Osteocyte (in vitro differentiated cells): Measurements from ENCODE around the gene LVRN. TPM values are rescaled to one million over a fixed set of nuclear protein-coding genes. Genes with fewer than 3 reads are reported as not detected.

Experiments used
- DNase-seq: peaks from one replicate; pipeline ENCODE4 v3.0.0; 2021; ENCODE audit warnings: mixed read lengths; ENCODE audit not compliant: unreplicated experiment; ENCODE audit errors: extremely low spot score
- H3K27ac Mint-ChIP-seq: one replicate; pipeline ENCODE4 v1.8.0; 2021; ENCODE audit warnings: mild to moderate bottlenecking, mixed read lengths; ENCODE audit not compliant: unreplicated experiment
- H3K27me3 Mint-ChIP-seq: one replicate; pipeline ENCODE4 v1.8.0; 2021; ENCODE audit warnings: mixed read lengths; ENCODE audit not compliant: unreplicated experiment
- H3K36me3 Mint-ChIP-seq: one replicate; pipeline ENCODE4 v1.8.0; 2021; ENCODE audit warnings: mixed read lengths; ENCODE audit not compliant: unreplicated experiment
- H3K4me1 Mint-ChIP-seq: one replicate; pipeline ENCODE4 v1.8.0; 2021; ENCODE audit warnings: mixed read lengths; ENCODE audit not compliant: unreplicated experiment
- H3K4me3 Mint-ChIP-seq: one replicate; pipeline ENCODE4 v1.8.0; 2021; ENCODE audit warnings: mild to moderate bottlenecking, moderate library complexity, mixed read lengths; ENCODE audit not compliant: unreplicated experiment
- H3K9me3 Mint-ChIP-seq: one replicate; pipeline ENCODE4 v1.8.0; 2021; ENCODE audit warnings: mixed read lengths; ENCODE audit not compliant: unreplicated experiment
- CTCF ChIP-seq: fragments of 200-600 bp; sonication (generic); IDR thresholded peaks from 2 replicates; pipeline ENCODE4 v1.5.0; 2021; ENCODE audit warnings: antibody characterized with exemption, mild to moderate bottlenecking, moderate library complexity
- total RNA-seq: library from RNA; stranded (reverse); gene quantifications from 2 replicates; pipeline ENCODE4 v1.2.1, GENCODE V29; 2021

LVRN gene
- total RNA-seq, 1 donor from 2014 or later: 0.40 TPM

- peak overlapping the region; percentile 85 for H3K27ac Mint-ChIP-seq
- H3K36me3 Mint-ChIP-seq: no peaks in the 10 kb centered on the region
- H3K4me1 Mint-ChIP-seq: peaks cover 18% of the 10 kb centered on the region
- TF ChIP-seq CTCF: no peak
- peak overlapping the region; percentile 51 for H3K4me3 Mint-ChIP-seq
- no peaks in the 10 kb centered on the region for H3K9me3 Mint-ChIP-seq
- DNase-seq: no peak
- no peaks in the 10 kb centered on the region for H3K27me3 Mint-ChIP-seq
Observed at GRCh38 chr5:115941051-115941675, 21.1 kb upstream of the LVRN start.

- Mint-ChIP-seq H3K4me3 (no peak overlapping the region), H3K36me3 (no peaks in the 10 kb centered on the region), H3K27me3 (no peaks in the 10 kb centered on the region), H3K4me1 (peaks cover 12% of the 10 kb centered on the region), H3K27ac (no peak overlapping the region), H3K9me3 (no peaks in the 10 kb centered on the region)
- no peak for DNase-seq
- no peak for TF ChIP-seq CTCF
Observed at GRCh38 chr5:115944501-115944900, 17.8 kb upstream of the LVRN start.

GRCh38 chr5:115946655-115947054, 15.6 kb upstream of the LVRN start:
- no peak overlapping the region for H3K27ac Mint-ChIP-seq
- H3K36me3 Mint-ChIP-seq: no peaks in the 10 kb centered on the region
- H3K4me3 Mint-ChIP-seq: no peak overlapping the region
- peaks cover 3% of the 10 kb centered on the region for H3K4me1 Mint-ChIP-seq
- no peak for TF ChIP-seq CTCF
- DNase-seq: no peak
- H3K9me3 Mint-ChIP-seq: no peaks in the 10 kb centered on the region
- H3K27me3 Mint-ChIP-seq: no peaks in the 10 kb centered on the region

- no peaks in the 10 kb centered on the region for H3K36me3 Mint-ChIP-seq
- no peak for TF ChIP-seq CTCF
- no peak overlapping the region for H3K4me3 Mint-ChIP-seq
- peaks cover 3% of the 10 kb centered on the region for H3K4me1 Mint-ChIP-seq
- H3K27ac Mint-ChIP-seq: no peak overlapping the region
- H3K27me3 Mint-ChIP-seq: no peaks in the 10 kb centered on the region
- no peaks in the 10 kb centered on the region for H3K9me3 Mint-ChIP-seq
- no peak for DNase-seq
Observed at GRCh38 chr5:115947260-115947659, 15.0 kb upstream of the LVRN start.

GRCh38 chr5:115948091-115948534, 14.2 kb upstream of the LVRN start:
- Mint-ChIP-seq H3K4me3 (no peak overlapping the region), H3K36me3 (no peaks in the 10 kb centered on the region), H3K9me3 (no peaks in the 10 kb centered on the region), H3K27ac (no peak overlapping the region), H3K27me3 (no peaks in the 10 kb centered on the region), H3K4me1 (peaks cover 3% of the 10 kb centered on the region)
- TF ChIP-seq CTCF: no peak
- DNase-seq: no peak
